WTC11 (cell line): Measurements from ENCODE around the gene ZBTB6. TPM values are rescaled to one million over a fixed set of nuclear protein-coding genes. Genes with fewer than 3 reads are reported as not detected.

Source experiments
- ATAC-seq: fragments of 200-7000 bp; cut with Tn5 transposase; 2 replicates; pipeline ENCODE4 v1.10.0; 2021; ENCODE audit warnings: mild to moderate bottlenecking, moderate library complexity
- CTCF ChIA-PET: fragments of 300-600 bp; sonication (Branson Sonifier 250); formaldehyde crosslinking; loops from one replicate; lab custom pipeline; 2021; ENCODE audit warnings: antibody characterized with exemption; lab: Charles Lee
- POLR2A ChIA-PET: fragments of 350-600 bp; sonication (Branson Sonifier 250); formaldehyde crosslinking; loops from one replicate; lab custom pipeline; 2021; ENCODE audit warnings: antibody characterized with exemption; lab: Charles Lee
- DNase-seq: peaks from one replicate; pipeline ENCODE4 v3.0.0; 2021; ENCODE audit warnings: low spot score
- H3K27ac Mint-ChIP-seq: 2 replicates; pipeline ENCODE4 v1.8.0; 2021; ENCODE audit warnings: mixed read lengths
- H3K27me3 Mint-ChIP-seq: 2 replicates; pipeline ENCODE4 v1.8.0; 2021; ENCODE audit warnings: low read depth, mild to moderate bottlenecking, moderate library complexity, mixed read lengths
- H3K36me3 Mint-ChIP-seq: 2 replicates; pipeline ENCODE4 v1.8.0; 2021; ENCODE audit warnings: mixed read lengths
- H3K4me1 Mint-ChIP-seq: 2 replicates; pipeline ENCODE4 v1.8.0; 2022; ENCODE audit warnings: mixed read lengths
- H3K4me3 Mint-ChIP-seq: 2 replicates; pipeline ENCODE4 v1.8.0; 2021; ENCODE audit warnings: mild to moderate bottlenecking, moderate library complexity, mixed read lengths
- H3K9me3 Mint-ChIP-seq: 2 replicates; pipeline ENCODE4 v1.8.0; 2021; ENCODE audit warnings: mixed read lengths
- AR ChIP-seq: fragments of 250-450 bp; sonication (Bioruptor Pico); IDR thresholded peaks from 2 replicates; pipeline ENCODE4 v1.9.0; 2021; ENCODE audit warnings: mild to moderate bottlenecking
- ARID4B ChIP-seq: sonication (generic); formaldehyde crosslinking; IDR thresholded peaks from 2 replicates; pipeline ENCODE4 v1.8.0; 2023; ENCODE audit warnings: missing genetic modification reagents, mild to moderate bottlenecking, borderline replicate concordance
- ATF1 ChIP-seq: sonication (generic); formaldehyde crosslinking; IDR thresholded peaks from 2 replicates; pipeline ENCODE4 v1.8.1; 2023; ENCODE audit warnings: mild to moderate bottlenecking, moderate library complexity, missing genetic modification reagents
- CREM ChIP-seq: sonication (generic); formaldehyde crosslinking; IDR thresholded peaks from 2 replicates; pipeline ENCODE4 v1.8.1; 2022; ENCODE audit warnings: mild to moderate bottlenecking, missing genetic modification reagents, moderate library complexity
- EMX1 ChIP-seq: fragments of 250-450 bp; sonication (Bioruptor Pico); IDR thresholded peaks from 2 replicates; pipeline ENCODE4 v1.8.0; 2021; ENCODE audit warnings: mild to moderate bottlenecking
- ETV6 ChIP-seq: sonication (generic); formaldehyde crosslinking; IDR thresholded peaks from 2 replicates; pipeline ENCODE4 v1.8.1; 2022; ENCODE audit warnings: mild to moderate bottlenecking, missing genetic modification reagents
- MLX ChIP-seq: sonication (generic); formaldehyde crosslinking; IDR thresholded peaks from 2 replicates; pipeline ENCODE4 v1.8.1; 2023; ENCODE audit warnings: mild to moderate bottlenecking, missing genetic modification reagents, moderate library complexity
- PREB ChIP-seq: sonication (generic); formaldehyde crosslinking; IDR thresholded peaks from 2 replicates; pipeline ENCODE4 v1.8.1; 2022; ENCODE audit warnings: mild to moderate bottlenecking, missing genetic modification reagents, moderate library complexity, borderline replicate concordance
- RELA ChIP-seq: sonication (generic); formaldehyde crosslinking; IDR thresholded peaks from 2 replicates; pipeline ENCODE4 v1.8.1; 2022; ENCODE audit warnings: missing genetic modification reagents, mild to moderate bottlenecking, borderline replicate concordance
- TEAD1 ChIP-seq: sonication (generic); formaldehyde crosslinking; IDR thresholded peaks from 2 replicates; pipeline ENCODE4 v1.8.0; 2022; ENCODE audit warnings: mild to moderate bottlenecking, missing genetic modification reagents
- TEAD4 ChIP-seq: sonication (generic); formaldehyde crosslinking; IDR thresholded peaks from 2 replicates; pipeline ENCODE4 v1.8.0; 2022; ENCODE audit warnings: mild to moderate bottlenecking, missing genetic modification reagents
- USF1 ChIP-seq: sonication (generic); formaldehyde crosslinking; IDR thresholded peaks from 2 replicates; pipeline ENCODE4 v1.8.0; 2022; ENCODE audit warnings: mild to moderate bottlenecking, missing genetic modification reagents
- ZNF138 ChIP-seq: sonication (generic); formaldehyde crosslinking; conservative IDR thresholded peaks from 2 replicates; pipeline ENCODE4 v1.8.1; 2022; ENCODE audit warnings: mild to moderate bottlenecking, moderate library complexity, missing genetic modification reagents
- total RNA-seq: library from RNA; stranded (reverse); gene quantifications from 3 replicates; pipeline ENCODE4 v1.2.3, GENCODE V29; 2021

ZBTB6 gene
- total RNA-seq, 1 experiment from 2014 or later, result 9.0 TPM

GRCh38 chr9:122931226-122932121 is 18.4 kb upstream of the ZBTB6 start, which contains the start of gene ZBTB26 (continued):
- TF ChIP-seq MLX (CRISPR knock-in tag), result no peak
- TF ChIP-seq USF1, result peak; percentile 80
- 0 out of 2 replicates have a peak, but pooled peaks have one; percentile 23 for TF ChIP-seq TEAD4 (CRISPR knock-in tag)
- no peak for TF ChIP-seq AR
- 0 out of 2 replicates have a peak, but pooled peaks have one; percentile 17 for TF ChIP-seq RELA (CRISPR knock-in tag)
- TF ChIP-seq ZNF138, result no peak
- no peak for TF ChIP-seq PREB (CRISPR knock-in tag)
- TF ChIP-seq ARID4B (CRISPR knock-in tag), result peak; percentile 87; the same call in 1 of the 2 replicates
- no peak for TF ChIP-seq EMX1 (CRISPR knock-in tag)
- TF ChIP-seq TEAD1, result peak; percentile 46; the same call in 1 of the 2 replicates
- peak; percentile 49; the same call in 1 of the 2 replicates for TF ChIP-seq ETV6 (CRISPR knock-in tag)
- TF ChIP-seq, all 79 proteins: peak for 16

GRCh38 chr9:122930541-122931225 is 17.6 kb upstream of the ZBTB6 start:
- Mint-ChIP-seq H3K27ac (no peak overlapping the region), H3K4me3 (no peak overlapping the region), H3K27me3 (no peaks in the 10 kb centered on the region), H3K36me3 (no peaks in the 10 kb centered on the region), H3K9me3 (no peaks in the 10 kb centered on the region), H3K4me1 (peaks cover 8% of the 10 kb centered on the region)
- ChIA-PET POLR2A (interaction anchor here (0.5 to 1.8 kb wide), 7 partner anchors 10 to 57 kb away, joined by 3 to 44 read pairs (median 4); partner anchors contain the start of genes RABGAP1, RC3H2 and ZBTB6), CTCF (interaction anchor here (0.6 to 1.2 kb wide), 3 partner anchors 10 to 81 kb away, joined by 3 to 10 read pairs (median 9); partner anchors contain the start of gene RABGAP1)
- no peak for DNase-seq
- no peak; the same call in 1 of the 2 replicates for ATAC-seq
- TF ChIP-seq ATF1 (CRISPR knock-in tag) (peak; percentile 47; the same call in 1 of the 2 replicates), CREM (CRISPR knock-in tag) (no peak)
